Measurements from ENCODE around the gene CLCN3.

The CLCN3 gene

GRCh38 chr4:169650227-169650936, 30.0 kb downstream of the CLCN3 start:
- TF ChIP-seq MAX (IDR thresholded peaks at IDR 0.05) (no peak), TAF1 (IDR thresholded peaks at IDR 0.05; ENCODE audit: low read depth) (no peak), TCF12 (IDR thresholded peaks at IDR 0.05; ENCODE audit: low read depth) (no peak)
- TF ChIP-seq, protein P1, sequence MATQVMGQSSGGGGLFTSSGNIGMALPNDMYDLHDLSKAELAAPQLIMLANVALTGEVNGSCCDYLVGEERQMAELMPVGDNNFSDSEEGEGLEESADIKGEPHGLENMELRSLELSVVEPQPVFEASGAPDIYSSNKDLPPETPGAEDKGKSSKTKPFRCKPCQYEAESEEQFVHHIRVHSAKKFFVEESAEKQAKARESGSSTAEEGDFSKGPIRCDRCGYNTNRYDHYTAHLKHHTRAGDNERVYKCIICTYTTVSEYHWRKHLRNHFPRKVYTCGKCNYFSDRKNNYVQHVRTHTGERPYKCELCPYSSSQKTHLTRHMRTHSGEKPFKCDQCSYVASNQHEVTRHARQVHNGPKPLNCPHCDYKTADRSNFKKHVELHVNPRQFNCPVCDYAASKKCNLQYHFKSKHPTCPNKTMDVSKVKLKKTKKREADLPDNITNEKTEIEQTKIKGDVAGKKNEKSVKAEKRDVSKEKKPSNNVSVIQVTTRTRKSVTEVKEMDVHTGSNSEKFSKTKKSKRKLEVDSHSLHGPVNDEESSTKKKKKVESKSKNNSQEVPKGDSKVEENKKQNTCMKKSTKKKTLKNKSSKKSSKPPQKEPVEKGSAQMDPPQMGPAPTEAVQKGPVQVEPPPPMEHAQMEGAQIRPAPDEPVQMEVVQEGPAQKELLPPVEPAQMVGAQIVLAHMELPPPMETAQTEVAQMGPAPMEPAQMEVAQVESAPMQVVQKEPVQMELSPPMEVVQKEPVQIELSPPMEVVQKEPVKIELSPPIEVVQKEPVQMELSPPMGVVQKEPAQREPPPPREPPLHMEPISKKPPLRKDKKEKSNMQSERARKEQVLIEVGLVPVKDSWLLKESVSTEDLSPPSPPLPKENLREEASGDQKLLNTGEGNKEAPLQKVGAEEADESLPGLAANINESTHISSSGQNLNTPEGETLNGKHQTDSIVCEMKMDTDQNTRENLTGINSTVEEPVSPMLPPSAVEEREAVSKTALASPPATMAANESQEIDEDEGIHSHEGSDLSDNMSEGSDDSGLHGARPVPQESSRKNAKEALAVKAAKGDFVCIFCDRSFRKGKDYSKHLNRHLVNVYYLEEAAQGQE (IDR thresholded peaks at IDR 0.05; ENCODE audit: low read depth): no peak

GRCh38 chr4:169652535-169652934, 32.2 kb downstream of the CLCN3 start:
- TF ChIP-seq ZBTB7A (IDR thresholded peaks at IDR 0.05; ENCODE audit: low read depth): no peak
- TF ChIP-seq TEAD4 (IDR thresholded peaks at IDR 0.05): no peak
- no peak for TF ChIP-seq CREB1 (IDR thresholded peaks at IDR 0.05; ENCODE audit: low read depth)
- TF ChIP-seq, protein P1 (IDR thresholded peaks at IDR 0.05; ENCODE audit: low read depth): no peak
- TF ChIP-seq USF1 (IDR thresholded peaks at IDR 0.05): no peak
- no peak for TF ChIP-seq EP300 (IDR thresholded peaks at IDR 0.05; ENCODE audit: borderline replicate concordance)
- TF ChIP-seq CEBPB (IDR thresholded peaks at IDR 0.05): no peak
- TF ChIP-seq TCF12 (IDR thresholded peaks at IDR 0.05; ENCODE audit: low read depth): no peak

DNA sequence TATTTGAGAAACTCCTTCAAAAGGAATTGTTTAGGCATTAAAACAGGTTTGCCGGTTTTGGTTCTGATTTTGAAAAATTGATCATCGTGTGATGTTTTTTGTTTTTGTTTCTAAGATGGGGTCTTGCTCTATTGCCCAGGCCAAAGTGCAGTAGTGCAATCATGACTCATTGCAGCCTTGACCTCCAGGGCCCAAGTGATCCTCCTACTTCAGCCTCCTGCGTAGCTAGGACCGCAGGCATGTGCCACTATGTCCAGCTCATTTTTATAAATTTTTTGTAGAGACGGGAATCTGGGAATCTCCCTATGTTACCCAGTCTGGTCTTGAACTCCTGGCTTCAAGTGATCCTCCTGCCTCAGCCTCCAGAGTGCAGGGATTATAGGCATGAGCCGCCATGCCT, 35.0 kb downstream of the CLCN3 start:
- TF ChIP-seq YY1 (IDR thresholded peaks at IDR 0.05; ENCODE audit: low read depth) (no peak), TEAD4 (IDR thresholded peaks at IDR 0.05) (no peak), NFIC (IDR thresholded peaks at IDR 0.05) (no peak), TCF12 (IDR thresholded peaks at IDR 0.05; ENCODE audit: low read depth) (no peak), TAF1 (IDR thresholded peaks at IDR 0.05; ENCODE audit: low read depth) (no peak), ZBTB7A (IDR thresholded peaks at IDR 0.05; ENCODE audit: low read depth) (no peak), EP300 (IDR thresholded peaks at IDR 0.05; ENCODE audit: borderline replicate concordance) (no peak), CEBPB (IDR thresholded peaks at IDR 0.05) (no peak), EGR1 (IDR thresholded peaks at IDR 0.05) (no peak), USF1 (IDR thresholded peaks at IDR 0.05) (no peak)
- TF ChIP-seq, protein P1 (IDR thresholded peaks at IDR 0.05; ENCODE audit: low read depth): no peak

DNA sequence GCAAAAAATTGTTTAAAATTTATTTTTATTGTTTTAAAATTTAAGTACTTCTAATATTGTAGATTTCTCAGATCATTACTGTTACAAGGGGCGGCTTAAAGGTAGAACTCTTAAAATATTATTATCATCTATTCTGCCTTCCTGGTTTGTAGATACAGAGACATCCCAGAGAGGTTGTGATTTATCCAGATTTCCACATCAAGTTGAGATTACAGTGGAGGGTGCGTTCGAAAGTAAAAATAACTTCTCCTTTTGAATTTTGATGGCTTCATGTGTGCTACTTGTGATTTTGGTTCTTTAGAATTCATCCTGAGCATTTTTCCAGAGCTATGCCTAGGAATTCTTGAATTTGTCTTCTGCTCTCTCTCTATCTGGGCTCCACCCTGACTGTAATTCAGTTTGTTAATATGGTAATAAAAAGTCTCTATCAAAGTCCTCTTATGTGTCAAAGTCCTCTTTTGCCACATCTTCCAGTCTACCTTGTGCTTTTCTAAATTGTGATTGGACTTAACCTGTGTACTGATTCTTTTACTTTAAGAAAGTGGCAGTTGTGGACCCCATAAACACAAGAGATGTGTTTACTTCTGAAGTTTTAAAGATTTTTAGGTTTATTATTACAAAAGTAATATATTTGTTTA, 37.2 kb downstream of the CLCN3 start:
- TF ChIP-seq USF1 (IDR thresholded peaks at IDR 0.05) (no peak), TEAD4 (IDR thresholded peaks at IDR 0.05) (no peak), RAD21 (IDR thresholded peaks at IDR 0.05; ENCODE audit: low read depth) (no peak), CREB1 (IDR thresholded peaks at IDR 0.05; ENCODE audit: low read depth) (no peak), CEBPB (IDR thresholded peaks at IDR 0.05) (no peak), EGR1 (IDR thresholded peaks at IDR 0.05) (no peak), ZBTB7A (IDR thresholded peaks at IDR 0.05; ENCODE audit: low read depth) (no peak), YY1 (IDR thresholded peaks at IDR 0.05; ENCODE audit: low read depth) (no peak), TAF1 (IDR thresholded peaks at IDR 0.05; ENCODE audit: low read depth) (no peak), FOXM1 (IDR thresholded peaks at IDR 0.05; ENCODE audit: borderline replicate concordance, low read depth) (no peak), EP300 (IDR thresholded peaks at IDR 0.05; ENCODE audit: borderline replicate concordance) (no peak), NFIC (IDR thresholded peaks at IDR 0.05) (no peak), MAX (IDR thresholded peaks at IDR 0.05) (no peak), TCF12 (IDR thresholded peaks at IDR 0.05; ENCODE audit: low read depth) (no peak)
- TF ChIP-seq, protein P1 (IDR thresholded peaks at IDR 0.05; ENCODE audit: low read depth): no peak
